ENCODE results near the gene IRX4.

The IRX4 gene

GRCh38 chr5:1899201-1899600, 16.5 kb upstream of the IRX4 start:
- Histone ChIP-seq H3K9ac (ENCODE audit: low read length in 2 of 2) (no peak overlapping the region), H3K36me3 (ENCODE audit: control insufficient read depth in 2 of 2, insufficient read depth in 2 of 2, low read length in 2 of 2) (no peaks in the 10 kb centered on the region), H3K27ac (ENCODE audit: low read length) (no peak overlapping the region), H3K4me3 (ENCODE audit: low read length in 2 of 2) (no peak overlapping the region), H3K27me3 (ENCODE audit: control insufficient read depth in 1 of 2, insufficient read depth in 2 of 2, low read length in 2 of 2) (peaks cover 2 to 20% of the 10 kb centered on the region in 2 donors), H3K4me1 (ENCODE audit: control insufficient read depth, insufficient read depth, low read length) (no peaks in the 10 kb centered on the region), H3K9me3 (ENCODE audit: control insufficient read depth in 2 of 2, low read length in 2 of 2) (peaks cover 7 to 13% of the 10 kb centered on the region in 2 donors)

DNA sequence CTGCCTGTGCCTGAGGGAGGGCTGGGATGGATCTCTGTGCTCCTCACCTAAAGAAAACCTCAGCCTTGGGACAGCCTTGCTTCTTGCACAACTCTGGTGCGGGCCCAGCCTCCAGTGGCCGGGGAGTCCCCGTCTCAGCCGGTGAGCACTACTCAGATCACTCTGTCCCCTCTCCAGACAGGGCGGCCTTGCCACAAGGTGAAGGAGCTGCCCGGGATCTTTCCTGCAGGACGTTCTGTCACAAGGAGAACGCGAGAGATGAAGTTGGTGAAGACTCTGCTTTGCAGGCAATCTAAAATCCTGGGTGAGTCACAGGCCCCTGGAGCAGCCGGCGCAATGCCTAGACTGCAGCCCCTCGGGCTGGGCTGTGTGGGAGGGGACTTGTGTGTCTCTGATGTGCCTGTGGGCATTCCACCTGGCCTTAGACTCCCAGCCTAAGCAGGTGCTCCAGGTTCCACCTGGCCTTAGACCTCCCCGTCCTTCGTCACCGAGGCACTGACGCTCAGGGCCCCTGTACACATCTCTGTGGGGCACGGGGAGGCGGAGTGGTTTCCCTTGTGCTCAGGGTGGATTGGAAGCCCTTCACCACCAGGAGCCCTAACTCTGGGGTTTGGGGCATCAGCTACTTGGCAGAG, 15.2 kb upstream of the IRX4 start:
- no peaks in the 10 kb centered on the region for H3K36me3 ChIP-seq (ENCODE audit: control insufficient read depth in 2 of 2, insufficient read depth in 2 of 2, low read length in 2 of 2)
- no peaks in the 10 kb centered on the region for H3K4me1 ChIP-seq (ENCODE audit: control insufficient read depth, insufficient read depth, low read length)
- H3K27me3 ChIP-seq (ENCODE audit: control insufficient read depth in 1 of 2, insufficient read depth in 2 of 2, low read length in 2 of 2): peaks cover 2 to 26% of the 10 kb centered on the region in 2 donors
- no peak overlapping the region for H3K27ac ChIP-seq (ENCODE audit: low read length)
- peaks cover 5 to 6% of the 10 kb centered on the region in 2 donors for H3K9me3 ChIP-seq (ENCODE audit: control insufficient read depth in 2 of 2, low read length in 2 of 2)
- H3K9ac ChIP-seq (ENCODE audit: low read length in 2 of 2): no peak overlapping the region
- no peak overlapping the region for H3K4me3 ChIP-seq (ENCODE audit: low read length in 2 of 2)

DNA sequence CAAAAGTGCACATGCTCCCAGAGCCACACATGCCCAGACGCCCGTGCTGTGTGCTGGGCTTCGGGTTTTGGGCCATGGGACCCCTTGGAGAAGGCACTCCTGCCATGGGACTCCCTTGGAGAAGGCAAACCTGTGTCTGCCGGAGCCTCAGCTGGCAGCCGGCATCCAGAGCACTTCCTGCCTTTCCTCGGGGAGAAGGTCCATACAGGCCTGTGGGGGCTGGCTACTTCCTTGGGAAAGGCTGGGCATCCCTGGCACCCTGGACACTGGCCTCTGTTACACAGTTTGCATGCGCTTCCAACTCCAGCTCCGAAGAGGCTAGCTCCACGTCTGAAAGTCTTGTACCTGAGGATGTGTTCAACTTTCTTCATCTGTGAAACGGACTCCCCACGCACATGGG, 14.7 kb upstream of the IRX4 start:
- H3K9ac ChIP-seq (ENCODE audit: low read length in 2 of 2): no peak overlapping the region
- no peaks in the 10 kb centered on the region for H3K4me1 ChIP-seq (ENCODE audit: control insufficient read depth, insufficient read depth, low read length)
- H3K9me3 ChIP-seq (ENCODE audit: control insufficient read depth in 2 of 2, low read length in 2 of 2): peaks cover 5 to 6% of the 10 kb centered on the region in 2 donors
- H3K36me3 ChIP-seq (ENCODE audit: control insufficient read depth in 2 of 2, insufficient read depth in 2 of 2, low read length in 2 of 2): no peaks in the 10 kb centered on the region
- H3K27ac ChIP-seq (ENCODE audit: low read length): no peak overlapping the region
- H3K27me3 ChIP-seq (ENCODE audit: control insufficient read depth in 1 of 2, insufficient read depth in 2 of 2, low read length in 2 of 2): peaks cover 0 to 26% of the 10 kb centered on the region in 2 donors
- H3K4me3 ChIP-seq (ENCODE audit: low read length in 2 of 2): no peak overlapping the region

DNA sequence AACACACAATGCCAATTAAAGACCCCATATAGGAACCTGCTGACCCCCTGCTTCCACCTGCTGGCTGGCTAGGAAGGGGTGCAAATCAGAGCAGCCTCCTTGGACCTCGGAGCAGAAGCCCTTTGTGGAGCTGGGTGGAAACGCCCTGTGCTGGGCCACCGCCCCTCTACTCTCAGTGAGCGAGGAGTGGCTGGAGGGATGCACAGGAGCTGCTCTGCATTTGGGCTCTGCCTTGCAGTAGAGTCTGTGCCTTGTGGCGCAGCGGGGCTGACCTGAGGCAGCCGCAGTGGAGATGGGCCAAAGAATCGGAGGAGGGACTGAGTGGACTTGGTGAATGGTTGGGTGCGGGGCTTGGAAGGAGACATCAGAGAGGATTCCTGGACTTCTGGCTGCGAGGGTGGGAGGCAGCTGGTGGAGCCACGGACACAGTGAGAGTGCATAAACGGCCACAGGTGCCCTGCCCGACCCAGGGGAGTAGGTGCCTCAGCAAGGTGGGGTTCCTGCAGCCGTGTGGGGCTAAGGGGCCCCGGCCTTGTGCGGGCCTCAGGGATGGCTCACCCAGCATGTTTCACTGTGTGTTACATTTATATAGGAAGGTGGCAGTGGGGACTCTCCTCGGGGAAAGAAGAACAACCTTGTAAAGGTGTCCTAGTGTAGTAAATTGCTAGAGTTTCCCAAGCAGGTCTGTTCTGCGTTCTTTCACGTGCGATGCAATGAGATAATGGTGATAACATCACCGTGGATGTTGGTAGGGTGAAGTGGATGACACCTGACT, 14.1 kb upstream of the IRX4 start:
- peaks cover 5 to 6% of the 10 kb centered on the region in 2 donors for H3K9me3 ChIP-seq (ENCODE audit: control insufficient read depth in 2 of 2, low read length in 2 of 2)
- peaks cover 0 to 26% of the 10 kb centered on the region in 2 donors for H3K27me3 ChIP-seq (ENCODE audit: control insufficient read depth in 1 of 2, insufficient read depth in 2 of 2, low read length in 2 of 2)
- no peak overlapping the region for H3K4me3 ChIP-seq (ENCODE audit: low read length in 2 of 2)
- no peak overlapping the region for H3K9ac ChIP-seq (ENCODE audit: low read length in 2 of 2)
- H3K36me3 ChIP-seq (ENCODE audit: control insufficient read depth in 2 of 2, insufficient read depth in 2 of 2, low read length in 2 of 2): no peaks in the 10 kb centered on the region
- H3K27ac ChIP-seq (ENCODE audit: low read length): no peak overlapping the region
- no peaks in the 10 kb centered on the region for H3K4me1 ChIP-seq (ENCODE audit: control insufficient read depth, insufficient read depth, low read length)

- peaks cover 4 to 27% of the 10 kb centered on the region in 2 donors for H3K27me3 ChIP-seq (ENCODE audit: control insufficient read depth in 1 of 2, insufficient read depth in 2 of 2, low read length in 2 of 2)
- no peaks in the 10 kb centered on the region for H3K4me1 ChIP-seq (ENCODE audit: control insufficient read depth, insufficient read depth, low read length)
- no peak overlapping the region for H3K9ac ChIP-seq (ENCODE audit: low read length in 2 of 2)
- H3K9me3 ChIP-seq (ENCODE audit: control insufficient read depth in 2 of 2, low read length in 2 of 2): no peaks in the 10 kb centered on the region
- no peak overlapping the region for H3K27ac ChIP-seq (ENCODE audit: low read length)
- no peak overlapping the region for H3K4me3 ChIP-seq (ENCODE audit: low read length in 2 of 2)
- H3K36me3 ChIP-seq (ENCODE audit: control insufficient read depth in 2 of 2, insufficient read depth in 2 of 2, low read length in 2 of 2): no peaks in the 10 kb centered on the region
These were observed 13.2 kb upstream of the IRX4 start for GRCh38 chr5:1895739-1896420.

- peaks cover 10 to 35% of the 10 kb centered on the region in 2 donors for H3K27me3 ChIP-seq (ENCODE audit: control insufficient read depth in 1 of 2, insufficient read depth in 2 of 2, low read length in 2 of 2)
- H3K36me3 ChIP-seq (ENCODE audit: control insufficient read depth in 2 of 2, insufficient read depth in 2 of 2, low read length in 2 of 2): no peaks in the 10 kb centered on the region
- no peaks in the 10 kb centered on the region for H3K4me1 ChIP-seq (ENCODE audit: control insufficient read depth, insufficient read depth, low read length)
- no peaks in the 10 kb centered on the region for H3K9me3 ChIP-seq (ENCODE audit: control insufficient read depth in 2 of 2, low read length in 2 of 2)
- H3K9ac ChIP-seq (ENCODE audit: low read length in 2 of 2): no peak overlapping the region
- no peak overlapping the region for H3K4me3 ChIP-seq (ENCODE audit: low read length in 2 of 2)
- H3K27ac ChIP-seq (ENCODE audit: low read length): no peak overlapping the region
These were observed 11.5 kb upstream of the IRX4 start for GRCh38 chr5:1894243-1894642.

- Histone ChIP-seq H3K9ac (ENCODE audit: low read length in 2 of 2) (no peak overlapping the region), H3K27me3 (ENCODE audit: control insufficient read depth in 1 of 2, insufficient read depth in 2 of 2, low read length in 2 of 2) (peaks cover 10 to 36% of the 10 kb centered on the region in 2 donors), H3K27ac (ENCODE audit: low read length) (no peak overlapping the region), H3K36me3 (ENCODE audit: control insufficient read depth in 2 of 2, insufficient read depth in 2 of 2, low read length in 2 of 2) (no peaks in the 10 kb centered on the region), H3K9me3 (ENCODE audit: control insufficient read depth in 2 of 2, low read length in 2 of 2) (no peaks in the 10 kb centered on the region), H3K4me3 (ENCODE audit: low read length in 2 of 2) (no peak overlapping the region), H3K4me1 (ENCODE audit: control insufficient read depth, insufficient read depth, low read length) (no peaks in the 10 kb centered on the region)
These were observed 11.0 kb upstream of the IRX4 start for GRCh38 chr5:1893754-1894153.

DNA sequence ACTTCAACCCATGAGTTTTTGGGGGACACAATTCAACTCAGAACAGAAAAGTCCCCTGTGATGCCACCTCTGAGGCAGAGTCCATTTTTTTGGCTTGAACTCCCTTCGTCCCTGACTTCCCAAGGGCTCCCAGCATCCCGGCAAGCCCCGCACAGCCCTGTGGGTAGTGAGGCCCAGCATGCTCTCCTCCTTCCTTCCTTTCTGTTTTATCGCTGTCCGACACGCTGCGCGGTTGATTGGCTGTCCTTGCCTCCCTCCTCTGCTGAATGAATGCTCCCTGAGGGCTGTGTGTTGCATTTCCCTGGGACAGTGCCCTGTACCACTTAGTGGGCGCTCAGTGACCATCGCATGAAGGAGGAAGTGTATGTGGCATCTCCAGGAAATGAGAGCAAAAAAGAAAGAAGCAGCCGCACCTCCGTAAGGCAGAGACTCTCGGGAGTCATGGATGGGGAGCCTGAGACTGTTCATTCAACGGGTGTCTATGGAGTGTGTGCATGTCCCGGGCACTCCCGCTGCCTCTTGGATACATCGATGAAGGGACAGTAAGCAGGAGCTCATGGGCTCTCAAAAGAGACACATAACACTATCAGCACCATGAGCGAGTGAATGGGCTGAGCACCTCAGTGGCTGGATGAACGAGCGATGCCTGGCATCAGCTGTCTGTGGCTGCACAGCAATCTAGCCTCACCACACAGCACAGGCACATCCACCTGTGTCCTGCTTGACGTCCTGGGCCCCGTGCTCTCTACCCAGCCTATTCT, 10.1 kb upstream of the IRX4 start:
- H3K4me1 ChIP-seq (ENCODE audit: control insufficient read depth, insufficient read depth, low read length): no peaks in the 10 kb centered on the region
- H3K9me3 ChIP-seq (ENCODE audit: control insufficient read depth in 2 of 2, low read length in 2 of 2): no peaks in the 10 kb centered on the region
- no peak overlapping the region for H3K9ac ChIP-seq (ENCODE audit: low read length in 2 of 2)
- H3K27me3 ChIP-seq (ENCODE audit: control insufficient read depth in 1 of 2, insufficient read depth in 2 of 2, low read length in 2 of 2): peaks cover 19 to 33% of the 10 kb centered on the region in 2 donors
- H3K36me3 ChIP-seq (ENCODE audit: control insufficient read depth in 2 of 2, insufficient read depth in 2 of 2, low read length in 2 of 2): no peaks in the 10 kb centered on the region
- no peak overlapping the region for H3K27ac ChIP-seq (ENCODE audit: low read length)
- H3K4me3 ChIP-seq (ENCODE audit: low read length in 2 of 2): no peak overlapping the region

GRCh38 chr5:1892211-1892610, 9.5 kb upstream of the IRX4 start:
- Histone ChIP-seq H3K4me1 (ENCODE audit: control insufficient read depth, insufficient read depth, low read length) (no peaks in the 10 kb centered on the region), H3K36me3 (ENCODE audit: control insufficient read depth in 2 of 2, insufficient read depth in 2 of 2, low read length in 2 of 2) (no peaks in the 10 kb centered on the region), H3K27ac (ENCODE audit: low read length) (no peak overlapping the region), H3K27me3 (ENCODE audit: control insufficient read depth in 1 of 2, insufficient read depth in 2 of 2, low read length in 2 of 2) (peaks cover 25 to 34% of the 10 kb centered on the region in 2 donors), H3K9ac (ENCODE audit: low read length in 2 of 2) (no peak overlapping the region), H3K9me3 (ENCODE audit: control insufficient read depth in 2 of 2, low read length in 2 of 2) (no peaks in the 10 kb centered on the region), H3K4me3 (ENCODE audit: low read length in 2 of 2) (no peak overlapping the region)

DNA sequence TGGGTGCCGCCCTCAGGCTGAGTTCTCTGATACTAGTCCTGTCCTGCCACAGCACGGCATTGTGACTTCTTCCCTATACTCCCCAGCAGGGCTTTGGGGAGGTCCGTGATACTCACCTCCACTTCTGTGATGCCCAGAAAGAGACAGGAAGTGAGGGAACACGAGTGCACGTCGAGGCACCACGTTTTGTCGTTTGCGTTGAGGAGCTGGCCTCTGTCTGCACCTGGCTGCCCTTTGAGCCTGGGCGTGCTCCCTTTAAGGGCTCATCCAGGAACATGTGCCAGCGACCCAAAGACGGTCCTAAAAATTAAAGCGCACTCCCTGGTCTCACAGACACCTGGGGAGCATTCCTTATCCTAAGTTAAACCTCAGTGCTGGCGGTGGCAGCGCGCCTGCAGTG, 8.7 kb upstream of the IRX4 start:
- H3K36me3 ChIP-seq (ENCODE audit: control insufficient read depth in 2 of 2, insufficient read depth in 2 of 2, low read length in 2 of 2): no peaks in the 10 kb centered on the region
- H3K4me1 ChIP-seq (ENCODE audit: control insufficient read depth, insufficient read depth, low read length): no peaks in the 10 kb centered on the region
- H3K4me3 ChIP-seq (ENCODE audit: low read length in 2 of 2): no peak overlapping the region
- H3K27ac ChIP-seq (ENCODE audit: low read length): no peak overlapping the region
- H3K9ac ChIP-seq (ENCODE audit: low read length in 2 of 2): no peak overlapping the region
- H3K27me3 ChIP-seq (ENCODE audit: control insufficient read depth in 1 of 2, insufficient read depth in 2 of 2, low read length in 2 of 2): peaks cover 30 to 31% of the 10 kb centered on the region in 2 donors
- no peaks in the 10 kb centered on the region for H3K9me3 ChIP-seq (ENCODE audit: control insufficient read depth in 2 of 2, low read length in 2 of 2)
